Inflammatory macrophage treated with lipopolysaccharide for 4 hours (primary cell): ENCODE measurements around the gene NAXE.
"Not testable (repeated sequence)": the region's sequence is repeated elsewhere in the genome, so short reads cannot be mapped to it uniquely, and the experiment has no call there.

ENCODE experiments used
- DNase-seq: peaks from one replicate; pipeline ENCODE4 v3.0.0-alpha.2; 2020

The NAXE gene

DNA sequence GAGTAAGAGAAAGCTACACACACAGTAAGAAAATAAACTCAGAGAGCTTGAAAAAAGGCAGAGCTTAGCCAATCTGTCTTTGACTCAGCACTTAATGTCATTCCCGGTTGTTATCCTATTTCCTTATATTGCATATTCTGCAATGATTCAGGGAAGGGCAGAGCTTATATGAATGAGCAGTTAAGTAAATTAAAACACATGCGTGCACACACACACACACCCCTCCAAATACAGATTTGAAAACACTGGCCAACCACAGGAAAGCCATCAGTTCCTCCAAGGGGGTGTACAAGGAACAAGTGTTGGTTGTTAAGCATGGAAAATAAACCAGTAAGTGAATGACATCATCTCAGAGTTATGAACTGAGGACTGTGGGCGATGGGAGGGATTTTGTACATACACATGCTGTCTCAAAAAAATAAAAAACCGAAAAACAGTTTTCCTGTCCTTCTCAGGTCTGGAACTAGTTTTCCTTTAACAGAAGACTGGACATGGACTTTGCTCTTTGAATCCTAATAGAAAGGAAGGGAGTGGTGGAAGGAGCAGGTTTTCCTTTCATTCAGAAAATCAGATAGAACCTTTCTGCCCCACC is 20.2 kb upstream of the NAXE start:
- DNase-seq, result peak; percentile 79

DNA sequence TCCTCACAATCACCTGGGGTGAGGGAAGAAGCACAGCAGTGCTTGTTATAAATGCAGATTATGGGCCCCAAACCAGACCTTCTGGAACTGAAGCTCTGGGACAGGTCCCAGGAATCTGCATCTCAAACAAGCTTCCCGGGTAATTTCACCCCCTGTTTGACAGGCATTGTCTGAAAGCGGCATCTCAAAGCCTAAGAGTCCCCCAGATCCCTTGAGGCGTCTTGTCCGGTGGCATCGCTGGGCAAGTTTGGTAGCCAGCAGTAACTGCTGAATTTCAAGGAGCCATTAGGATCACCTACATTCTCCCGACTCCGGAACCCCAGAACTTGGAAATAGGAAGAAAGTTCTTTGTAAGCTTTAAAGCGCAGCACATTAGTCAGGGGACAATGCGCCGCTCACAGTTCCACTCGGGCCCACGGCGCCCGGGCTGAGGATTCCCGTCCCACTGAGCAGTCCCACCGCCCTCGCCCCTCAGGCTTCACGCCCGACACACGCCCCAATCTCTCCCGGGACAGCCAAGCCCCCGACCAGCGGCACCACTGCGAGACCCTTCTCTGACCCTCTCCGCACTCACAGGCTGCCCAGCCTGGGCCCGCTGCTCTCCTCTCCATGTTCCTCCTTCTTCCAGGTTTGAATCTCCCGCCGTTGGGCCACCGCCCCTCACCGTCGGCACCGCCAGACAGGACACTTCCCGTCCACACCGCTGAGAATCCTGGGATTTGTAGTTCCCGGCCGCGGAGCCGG is 19.5 kb upstream of the NAXE start, which contains the start of gene IQGAP3:
Gene IQGAP3, minus strand, starts transcription at position 647 of the 744 bp plus-strand sequence. Its CDS starts 36 bp downstream, at position 611.
- peak; percentile 90 for DNase-seq

DNA sequence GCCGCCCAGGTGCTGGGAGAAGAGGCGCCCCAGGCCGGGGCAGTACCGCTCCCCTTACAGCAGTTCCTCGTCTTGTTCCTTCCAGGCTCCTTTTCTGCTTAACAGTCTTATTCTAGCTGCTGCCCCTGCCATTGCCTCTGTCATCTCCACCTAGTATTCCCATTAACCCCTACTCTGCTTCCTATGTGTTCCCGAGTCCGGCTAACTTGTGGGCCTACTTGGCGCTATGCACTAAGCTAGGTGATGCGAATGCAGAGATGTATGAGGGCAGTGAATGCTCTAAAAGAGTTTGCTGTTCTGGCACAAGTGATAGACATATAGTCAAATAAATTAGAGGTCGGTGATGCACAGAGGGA is 18.9 kb upstream of the NAXE start:
- no peak for DNase-seq

DNA sequence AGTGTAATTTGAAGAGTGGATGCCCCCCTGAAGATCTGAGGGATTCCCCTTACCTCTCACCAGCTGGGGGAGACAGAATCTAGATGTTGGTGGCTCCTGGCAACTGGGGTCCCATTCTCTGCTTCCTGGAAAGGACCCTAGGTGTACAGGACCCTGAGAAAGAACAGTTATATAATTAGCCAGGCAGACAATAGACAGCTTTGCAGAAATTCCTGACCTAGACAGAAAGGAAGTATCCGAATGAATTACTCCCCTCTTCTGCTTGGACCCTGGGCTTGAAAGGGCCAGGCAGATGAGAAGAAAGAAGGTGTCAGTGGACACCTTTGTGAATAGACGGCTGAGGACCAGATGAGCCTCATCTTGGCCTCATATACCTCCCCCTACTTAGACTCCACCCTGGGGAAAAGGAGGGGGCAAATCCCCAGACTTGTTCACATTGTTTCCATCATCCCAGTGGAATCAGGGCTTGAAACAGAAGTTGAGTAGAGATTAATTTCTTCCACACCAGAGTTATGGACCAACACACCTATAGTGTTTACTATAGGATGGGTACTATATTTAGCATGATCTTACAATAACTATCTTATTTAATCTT is 17.4 kb upstream of the NAXE start:
- no peak for DNase-seq

DNA sequence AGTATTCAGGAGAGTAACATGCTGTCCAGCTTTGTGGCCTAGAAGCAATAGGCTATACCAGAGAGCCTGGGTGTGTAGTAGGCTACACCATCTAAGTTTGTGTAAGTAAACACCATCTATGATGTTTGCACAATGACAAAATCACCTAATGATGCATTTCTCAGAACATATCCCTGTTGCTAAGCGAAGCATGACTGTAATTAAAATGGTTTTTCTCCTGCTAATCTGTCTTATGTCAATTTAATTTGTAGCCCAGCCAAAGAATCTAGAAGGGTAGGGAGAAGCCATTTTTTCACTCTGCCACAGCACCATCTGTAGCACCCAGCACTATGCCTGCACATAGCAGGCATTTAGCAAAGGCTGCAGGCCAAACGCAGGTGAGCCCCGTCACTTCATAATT is 14.0 kb upstream of the NAXE start:
- no peak for DNase-seq

DNA sequence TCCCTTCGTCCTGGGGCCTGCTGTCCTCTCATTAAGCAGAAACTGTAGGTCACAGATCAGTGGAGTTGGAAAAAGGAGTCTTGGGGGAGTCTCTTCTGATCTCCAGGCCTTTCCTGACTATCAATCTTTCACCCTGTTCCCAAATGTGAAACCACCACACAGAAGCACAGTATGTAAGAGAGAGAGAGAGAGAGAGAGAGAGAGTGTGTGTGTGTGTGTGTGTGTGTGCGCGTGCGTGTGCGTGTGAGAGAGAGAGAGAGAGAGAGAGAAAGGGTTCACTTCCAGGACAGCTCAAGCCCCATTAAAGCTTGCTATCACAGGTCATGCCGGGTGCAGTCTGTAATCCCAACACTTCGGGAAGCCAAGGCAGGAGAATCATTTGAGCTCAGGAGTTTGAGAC is 13.5 kb upstream of the NAXE start:
- DNase-seq, result no peak

DNA sequence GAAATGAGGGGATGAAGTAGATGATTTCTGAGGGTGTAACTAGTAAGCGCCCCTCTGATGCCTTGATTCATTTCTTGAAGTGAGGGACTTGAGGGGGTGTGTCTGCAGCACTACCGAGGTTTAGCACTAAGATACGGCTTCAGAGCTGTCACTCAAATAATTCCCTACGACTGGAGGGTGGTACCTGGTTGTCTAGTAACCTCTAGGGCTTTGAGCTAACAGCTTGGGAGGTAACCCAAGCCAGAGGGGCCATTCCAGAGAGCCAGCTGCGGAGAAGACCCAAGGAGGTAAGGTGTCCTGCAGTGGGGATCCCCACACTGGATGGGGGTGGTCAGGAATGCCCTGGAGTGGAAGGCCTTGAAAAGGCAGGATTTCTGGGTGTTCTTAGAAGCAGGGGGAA is 12.1 kb upstream of the NAXE start, which contains the start of gene TTC24:
Gene TTC24, plus strand, starts transcription at position 252 of the 400 bp plus-strand sequence. CDS start 1,642 bp downstream, outside the sequence.
- no peak for DNase-seq

DNA sequence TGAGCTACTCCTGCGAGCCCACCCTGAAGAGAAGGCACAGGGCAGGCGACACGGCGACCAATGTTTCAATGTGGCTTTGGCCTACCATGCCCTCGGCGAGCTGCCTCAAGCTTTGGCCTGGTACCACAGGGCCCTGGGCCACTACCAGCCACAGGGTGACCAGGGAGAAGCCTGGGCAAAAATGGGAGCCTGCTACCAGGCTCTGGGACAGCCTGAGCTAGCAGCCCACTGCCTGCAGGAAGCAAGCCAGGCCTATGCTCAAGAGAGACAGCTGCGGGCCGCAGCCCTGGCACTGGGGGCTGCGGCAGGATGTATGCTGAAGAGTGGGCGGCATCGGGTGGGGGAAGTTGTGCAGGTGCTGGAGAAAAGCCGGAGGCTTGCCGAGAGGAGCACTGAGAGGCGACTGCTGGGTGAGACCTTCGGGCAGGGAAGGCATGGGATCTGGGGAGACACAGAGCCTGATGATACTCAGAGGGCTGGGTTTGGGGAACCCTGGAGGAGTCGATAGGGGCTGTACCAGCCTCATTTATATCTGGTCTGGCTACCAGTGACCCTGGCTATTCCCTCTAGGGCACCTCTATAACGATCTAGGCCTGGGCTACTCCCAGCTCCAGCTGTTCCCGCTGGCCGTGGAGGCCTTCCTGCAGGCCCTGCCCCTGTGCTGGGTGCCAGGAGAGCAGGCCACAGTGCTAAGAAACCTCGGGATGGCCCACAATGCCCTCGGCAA is 9.8 kb upstream of the NAXE start:
- DNase-seq, result no peak

DNA sequence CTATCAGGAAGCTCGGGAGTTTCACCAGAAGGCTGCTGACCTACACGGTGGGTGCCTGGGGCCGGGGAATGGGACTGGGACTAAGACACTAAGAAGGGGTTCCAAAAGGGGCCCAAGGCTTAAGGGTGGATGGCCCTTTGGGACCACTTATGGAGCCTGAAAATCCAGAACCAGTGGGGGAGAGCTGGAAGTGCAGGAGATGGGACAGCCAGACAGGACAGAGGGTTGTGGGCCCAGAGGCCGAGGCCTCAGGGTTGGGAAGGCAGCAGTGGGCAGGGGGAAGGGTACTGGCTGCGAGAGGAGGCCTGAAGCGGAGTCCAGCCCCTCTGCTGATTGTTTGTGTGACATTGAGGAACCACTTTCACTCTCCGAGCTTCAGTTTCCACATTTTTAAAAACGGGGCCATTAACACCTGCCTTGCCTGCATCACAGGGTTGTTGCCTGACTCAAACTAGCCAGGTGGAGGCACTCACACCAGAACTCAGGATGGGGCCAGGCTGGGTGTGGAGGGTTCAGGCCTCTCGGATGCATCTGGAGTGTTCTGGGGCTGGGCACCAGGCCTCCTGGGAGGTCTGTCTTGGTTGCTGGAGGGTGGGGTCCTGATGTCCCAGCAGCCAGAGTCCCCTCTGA is 9.1 kb upstream of the NAXE start:
- DNase-seq, result no peak

DNA sequence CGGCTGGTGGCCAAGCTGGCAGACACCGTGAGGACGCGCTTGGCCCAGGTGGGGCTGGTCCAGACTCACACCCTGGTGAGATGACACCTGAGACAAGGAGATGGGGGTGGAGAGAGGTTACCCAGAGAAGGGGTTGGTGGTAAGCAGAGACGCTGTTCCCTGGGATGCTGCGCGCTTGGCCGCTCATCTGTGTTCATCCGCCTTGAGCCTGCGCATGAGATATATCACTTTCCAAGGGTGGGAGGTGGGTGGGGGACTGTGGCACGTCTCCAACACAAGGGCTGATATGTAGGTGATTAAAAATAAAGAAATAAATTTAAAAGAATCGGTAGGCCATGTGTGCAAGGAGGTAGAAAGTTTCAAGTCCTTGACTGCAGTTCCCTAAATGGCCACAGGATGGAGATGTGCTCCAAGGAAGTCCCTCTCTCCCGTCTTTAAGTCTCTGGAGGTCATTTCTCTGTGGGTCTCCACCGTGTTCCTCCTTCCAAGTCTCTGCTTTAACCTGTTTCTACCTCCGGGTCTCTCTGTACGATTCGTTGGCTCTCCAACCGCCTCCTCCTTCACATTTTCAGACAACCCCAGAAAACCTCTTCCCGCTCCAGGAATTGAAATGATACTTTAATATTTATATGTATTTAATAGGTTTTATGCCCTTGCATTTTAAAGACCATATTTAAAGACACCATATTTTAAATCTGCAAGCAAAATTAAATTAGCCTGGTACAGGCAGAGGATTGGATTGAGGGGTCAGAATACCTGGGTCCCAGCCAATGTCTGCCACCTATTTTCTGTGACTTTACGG is 7.6 kb upstream of the NAXE start:
- peak; percentile 80 for DNase-seq

DNA sequence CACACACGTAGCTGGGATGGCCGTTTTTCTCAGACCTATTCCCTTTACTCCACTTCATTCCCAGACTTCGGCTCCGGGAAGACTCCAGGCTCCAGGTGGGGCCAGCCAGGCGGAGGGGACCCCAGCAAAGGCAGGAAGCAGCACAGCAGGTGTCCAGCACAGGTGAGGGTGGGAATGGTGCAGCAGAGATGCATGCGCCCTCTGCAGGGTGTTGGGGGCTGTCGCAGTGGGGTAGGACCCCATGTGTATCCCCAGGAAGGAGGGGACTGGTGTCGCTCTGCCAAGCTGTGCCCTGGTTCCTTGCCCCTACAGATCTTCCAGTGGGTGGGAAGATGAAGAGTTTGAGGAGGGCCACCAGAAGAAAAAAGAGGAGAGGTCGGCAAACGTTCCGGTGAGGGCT is 6.8 kb upstream of the NAXE start:
- no peak for DNase-seq

DNA sequence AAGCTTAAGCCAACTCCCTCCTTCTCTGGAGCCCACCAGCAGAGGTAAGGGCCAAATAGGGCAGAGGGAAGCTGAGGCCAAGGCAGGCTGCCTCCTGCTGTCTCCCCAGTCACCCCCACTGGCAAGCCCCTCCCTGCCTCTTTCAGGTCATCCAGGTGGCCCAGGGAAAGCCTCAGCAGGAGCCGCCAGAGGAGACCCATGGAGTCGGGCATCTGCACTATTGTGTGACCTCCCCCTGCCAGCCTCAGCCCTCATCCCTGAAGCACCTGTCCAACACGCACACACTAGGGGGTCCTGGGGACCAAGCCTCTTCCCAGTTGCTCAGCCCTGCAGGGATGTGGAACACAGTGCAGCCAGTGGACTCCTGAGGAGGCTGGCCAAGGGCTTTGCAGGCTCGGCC is 5.3 kb upstream of the NAXE start:
- DNase-seq, result no peak

DNA sequence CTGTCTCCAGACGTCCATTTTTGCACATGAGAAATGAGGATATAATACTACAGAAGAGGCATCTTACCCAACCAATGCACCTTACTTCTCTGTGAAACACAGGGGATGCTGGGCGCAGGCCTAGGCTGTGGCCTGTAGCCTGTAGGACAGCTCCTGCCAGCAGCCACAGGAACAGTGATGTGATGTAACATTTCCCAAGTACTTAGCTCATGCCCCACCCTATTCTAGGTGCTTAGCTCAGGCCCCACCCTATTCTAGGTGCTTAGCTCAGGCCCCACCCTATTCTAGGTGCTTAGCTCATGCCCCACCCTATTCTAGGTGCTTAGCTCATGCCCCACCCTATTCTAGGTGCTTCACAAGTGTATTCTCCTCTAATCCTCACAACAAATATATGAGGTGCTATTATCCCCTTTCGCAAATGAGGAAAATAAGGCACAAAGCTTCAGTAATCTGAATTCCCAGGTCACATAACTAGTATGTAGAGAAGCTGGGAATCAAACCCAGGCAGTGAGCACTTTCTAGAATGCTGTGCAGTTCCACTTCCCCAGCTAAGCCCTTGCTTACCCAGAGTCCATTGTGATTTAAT is 4.6 kb upstream of the NAXE start:
- no peak for DNase-seq

DNA sequence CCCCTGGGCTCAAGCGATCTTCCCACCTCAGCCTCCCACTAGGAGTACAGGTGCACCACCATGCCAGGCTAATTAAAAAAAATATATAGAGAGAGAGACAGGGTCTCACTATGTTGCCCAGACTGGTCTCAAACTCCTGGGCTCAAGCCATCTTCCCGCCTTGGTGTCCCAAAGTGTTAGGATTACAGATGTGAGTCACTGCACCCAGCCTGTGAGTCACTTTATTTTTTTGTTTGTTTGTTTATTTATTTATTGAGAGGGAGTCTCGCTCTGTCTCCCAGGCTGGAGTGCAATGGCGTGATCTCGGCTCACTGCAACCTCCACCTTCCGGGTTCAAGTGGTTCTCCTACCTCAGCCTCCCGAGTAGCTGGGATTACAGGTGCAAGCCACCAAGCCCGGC is 3.6 kb upstream of the NAXE start:
- DNase-seq, result not testable (repeated sequence)

DNA sequence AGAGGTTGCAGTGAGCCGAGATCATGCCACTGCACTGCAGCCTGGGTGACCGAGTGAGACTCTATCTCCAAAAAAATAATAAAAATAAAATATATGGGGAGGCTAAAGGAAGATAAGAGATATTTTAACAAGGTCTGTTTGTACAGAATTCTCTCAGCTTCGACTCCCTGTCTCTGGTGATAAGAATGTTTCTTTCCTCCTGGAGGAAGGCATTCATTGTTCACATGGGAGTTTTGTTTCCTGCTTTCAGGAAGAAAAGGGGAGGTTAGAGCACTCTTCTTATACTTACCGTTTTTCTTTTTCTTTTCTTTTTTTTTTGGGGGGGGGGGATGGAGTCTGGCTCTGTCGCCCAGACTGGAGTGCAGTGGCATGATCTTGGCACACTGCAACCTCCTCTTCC is 2.0 kb upstream of the NAXE start:
- DNase-seq, result no peak

DNA sequence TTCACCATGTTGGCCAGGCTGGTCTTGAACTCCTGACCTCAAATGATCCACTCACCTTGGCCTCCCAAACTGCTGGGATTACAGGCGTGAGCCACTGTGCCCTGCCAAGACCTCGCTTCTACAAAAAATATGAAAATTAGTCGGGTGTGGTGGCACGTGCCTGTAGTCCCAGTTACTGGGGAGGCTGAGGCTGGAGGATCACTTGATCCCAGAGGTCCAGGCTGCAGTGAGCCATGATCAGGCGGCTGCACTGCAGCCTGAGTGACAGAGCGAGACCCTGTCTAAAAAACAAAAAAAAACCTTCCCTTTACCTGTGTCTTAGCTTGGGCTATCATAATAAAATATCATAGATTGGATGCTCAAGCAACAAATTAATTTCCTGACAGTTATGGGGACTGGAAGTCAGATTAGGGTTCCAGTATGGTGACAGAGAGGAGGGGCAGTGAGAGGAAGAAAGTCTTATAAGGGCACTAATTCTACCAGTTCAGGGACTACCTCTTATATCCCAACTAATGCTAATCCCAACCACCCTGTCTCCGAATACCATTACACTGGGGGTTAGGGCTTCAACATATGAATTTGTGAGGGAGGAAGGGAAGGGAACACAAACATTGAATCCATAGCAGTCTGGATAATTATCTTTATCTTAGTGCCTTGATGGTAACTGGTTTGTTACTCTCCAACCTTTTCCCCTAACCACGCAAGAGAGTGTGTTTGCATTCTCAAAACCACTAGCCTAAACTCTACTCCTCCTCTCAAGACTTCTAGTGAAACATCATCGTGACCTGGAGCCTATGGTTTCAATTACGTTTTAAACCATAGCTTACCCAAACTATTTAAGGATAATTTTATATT is 1.0 kb upstream of the NAXE start:
- DNase-seq, result no peak

DNA sequence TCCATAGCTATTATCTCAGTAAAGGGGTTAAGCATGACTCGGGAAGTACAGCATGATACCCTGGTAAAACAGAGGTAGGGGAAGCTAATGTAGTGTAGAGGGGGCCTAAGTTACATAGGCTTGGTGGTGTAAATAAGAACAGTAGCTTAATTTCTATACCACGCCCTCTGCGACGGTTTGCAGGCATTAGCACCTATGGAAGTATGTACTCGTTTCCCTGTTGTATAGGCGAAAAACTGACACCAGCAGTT is 470 bp upstream of the NAXE start:
- DNase-seq, result no peak

DNA sequence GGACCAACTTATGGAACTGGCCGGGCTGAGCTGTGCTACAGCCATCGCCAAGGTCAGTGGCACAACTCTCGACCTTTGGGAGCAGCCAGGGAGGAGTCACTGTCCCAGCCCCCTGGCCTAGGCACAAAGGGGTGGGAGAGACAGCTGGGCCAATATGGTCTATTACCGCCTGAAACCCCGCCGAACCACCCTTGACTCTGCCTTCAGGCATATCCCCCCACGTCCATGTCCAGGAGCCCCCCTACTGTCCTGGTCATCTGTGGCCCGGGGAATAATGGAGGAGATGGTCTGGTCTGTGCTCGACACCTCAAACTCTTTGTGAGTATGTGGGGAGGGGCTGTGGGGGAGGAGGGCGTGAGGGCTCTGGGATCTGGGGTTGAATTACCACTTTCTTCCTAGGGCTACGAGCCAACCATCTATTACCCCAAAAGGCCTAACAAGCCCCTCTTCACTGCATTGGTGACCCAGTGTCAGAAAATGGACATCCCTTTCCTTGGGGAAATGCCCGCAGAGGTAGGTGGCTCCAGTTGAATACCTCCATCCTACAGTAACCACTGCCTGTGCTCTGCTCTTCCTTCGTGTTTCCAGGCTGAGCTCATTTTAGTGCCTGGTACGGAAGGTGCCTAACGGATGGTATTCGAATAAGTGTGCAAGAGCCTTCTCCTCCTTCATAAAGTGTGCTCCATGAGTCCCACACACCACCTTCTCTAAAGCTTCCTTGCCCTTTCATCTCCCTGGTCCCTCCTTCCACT is 758 bp downstream of the NAXE start:
- DNase-seq, result no peak

DNA sequence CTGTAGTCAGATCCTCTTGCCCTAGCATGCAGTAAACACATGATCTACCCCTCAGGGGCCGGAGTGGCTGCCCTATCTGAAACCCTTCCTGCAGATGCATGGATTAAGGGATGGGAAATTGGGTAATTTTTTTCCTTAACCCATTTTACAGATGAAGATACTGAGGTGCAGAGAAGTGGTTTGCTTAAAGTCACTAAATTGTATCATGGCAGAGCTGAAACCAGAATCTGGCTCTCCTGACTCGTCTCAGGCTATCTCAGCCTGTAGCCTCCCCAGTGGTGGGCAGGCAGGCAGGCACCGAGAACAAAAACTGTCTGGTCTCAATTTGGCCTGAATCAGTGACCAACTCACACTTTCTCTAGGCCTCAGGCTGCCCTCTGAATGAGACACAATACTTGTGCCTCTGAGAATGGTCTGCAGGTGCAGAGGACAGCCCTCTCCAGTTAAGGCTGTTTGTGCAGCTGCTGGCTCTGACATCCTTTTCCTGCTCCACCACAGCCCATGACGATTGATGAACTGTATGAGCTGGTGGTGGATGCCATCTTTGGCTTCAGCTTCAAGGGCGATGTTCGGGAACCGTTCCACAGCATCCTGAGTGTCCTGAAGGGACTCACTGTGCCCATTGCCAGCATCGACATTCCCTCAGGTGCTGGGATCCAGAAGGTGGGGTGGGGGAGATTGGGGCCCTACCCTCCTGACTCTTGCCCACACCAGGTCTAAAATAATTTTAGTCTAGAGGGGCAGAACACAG is 1.5 kb downstream of the NAXE start:
- no peak for DNase-seq

DNA sequence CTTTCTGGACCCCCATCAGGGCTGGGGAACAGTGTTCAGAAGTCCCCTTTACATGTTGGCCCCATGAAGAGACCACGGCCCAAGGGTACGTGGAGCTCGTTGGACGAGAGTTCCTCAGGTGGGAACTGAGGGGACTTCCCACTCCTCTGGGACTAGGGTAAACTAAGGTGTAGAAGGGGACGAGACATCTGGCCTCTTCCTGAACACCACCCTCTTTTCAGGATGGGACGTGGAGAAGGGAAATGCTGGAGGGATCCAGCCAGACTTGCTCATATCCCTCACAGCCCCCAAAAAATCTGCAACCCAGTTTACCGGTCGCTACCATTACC is 2.0 kb downstream of the NAXE start:
- DNase-seq, result no peak
